OCI-M2 (cell line): ENCODE results near the gene NXPH3.

Experiments used
- DNase-seq: peaks from one replicate; lab custom pipeline; 2025; ENCODE audit not compliant: unreplicated experiment; lab: John Stamatoyannopoulos, UW

Gene NXPH3

GRCh38 chr17:49618028-49618611 lies 42.4 kb downstream of the NXPH3 start:
- DNase-seq: no peak

- DNase-seq: no peak
Observed at GRCh38 chr17:49621420-49621819, 45.7 kb downstream of the NXPH3 start.

DNA sequence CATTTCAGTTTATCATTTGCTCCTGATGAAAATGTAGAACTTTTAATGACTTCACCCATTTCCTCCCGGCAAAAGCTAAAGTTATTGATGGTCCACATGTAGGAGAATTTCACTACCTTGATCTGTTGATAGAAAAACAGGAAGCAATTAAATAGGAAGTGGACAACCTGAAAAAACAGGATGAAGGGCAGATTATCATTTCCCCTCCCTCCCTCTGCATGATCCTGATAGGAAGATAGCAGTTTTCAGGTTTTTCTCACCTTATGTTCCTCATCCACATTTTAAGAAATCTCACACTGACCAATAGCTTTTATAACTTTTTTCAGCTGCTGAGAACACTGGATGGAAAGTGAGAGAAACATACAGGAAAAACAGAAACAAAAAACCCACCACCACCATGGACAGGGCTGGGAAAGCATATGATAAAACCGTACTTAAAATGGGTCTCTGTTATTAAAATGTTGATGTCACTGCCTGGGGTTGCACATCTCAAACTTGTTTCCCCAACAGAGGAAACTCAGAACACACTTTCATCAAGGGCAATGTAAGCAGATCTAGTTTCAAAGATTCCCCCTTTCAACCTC lies 46.4 kb downstream of the NXPH3 start:
- DNase-seq: no peak

DNA sequence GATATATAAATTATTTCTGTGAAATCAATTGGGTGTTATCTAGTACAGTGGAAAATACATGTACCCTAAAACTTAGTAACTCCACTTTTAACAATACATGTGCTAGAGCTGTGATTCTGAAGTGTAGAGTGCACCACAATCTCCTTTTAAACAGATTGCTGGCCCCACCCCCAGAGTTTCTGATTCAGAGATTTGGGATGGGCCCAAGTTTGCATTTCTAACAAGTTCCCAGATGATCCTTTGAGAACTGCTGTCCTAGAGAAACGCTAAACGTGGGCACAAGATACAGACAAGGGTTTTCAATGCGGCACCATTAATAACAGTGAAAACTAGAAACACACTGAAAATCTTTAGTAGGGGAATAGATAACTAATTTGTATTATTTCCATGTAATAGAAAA lies 49.2 kb downstream of the NXPH3 start:
- DNase-seq: no peak

DNA sequence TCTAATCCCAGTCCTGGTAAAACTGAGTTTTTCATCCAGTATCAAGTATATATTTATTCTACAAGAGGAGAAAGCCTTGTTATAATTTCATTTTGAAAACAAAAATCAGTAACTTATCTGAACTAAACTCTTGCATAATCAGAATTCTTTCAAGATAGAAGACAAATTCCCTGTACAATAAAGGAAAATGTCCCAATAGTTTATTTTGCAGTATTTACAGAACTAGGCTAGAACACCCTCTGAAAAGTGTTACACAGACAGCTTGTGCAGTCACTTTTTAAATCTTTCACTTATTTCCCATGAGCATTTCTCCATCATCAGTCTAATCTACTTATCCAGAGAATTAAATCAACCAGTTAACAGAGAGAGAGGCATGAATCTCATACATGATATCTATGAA lies 53.8 kb downstream of the NXPH3 start:
- no peak for DNase-seq

GRCh38 chr17:49630113-49630900 lies 54.6 kb downstream of the NXPH3 start:
- no peak for DNase-seq

- DNase-seq: no peak
Observed at GRCh38 chr17:49631496-49631895, 55.8 kb downstream of the NXPH3 start.
